ENCODE results near the gene ZNF860. TPM values are rescaled to one million over a fixed set of nuclear protein-coding genes. Genes with fewer than 3 reads are reported as not detected.
"Not testable (repeated sequence)": the region's sequence is repeated elsewhere in the genome, so short reads cannot be mapped to it uniquely, and the experiment has no call there.

Gene ZNF860
- polyA plus RNA-seq, 3 donors: not detected

GRCh38 chr3:31993843-31994242, 12.3 kb downstream of the ZNF860 start:
- no peaks in the 10 kb centered on the region for H4K20me1 ChIP-seq (ENCODE audit: insufficient read depth, low read length)
- H3K79me2 ChIP-seq (ENCODE audit: insufficient read depth, low read length): no peaks in the 10 kb centered on the region
- intact Hi-C loops (cut with micrococcal nuclease): no loop called here
- no peak for DNase-seq
- H3K4me3 ChIP-seq (replicated peaks in 1 of 3; ENCODE audit: low read depth in 2 of 3, low read length in 3 of 3): no peak overlapping the region
- H3K9me3 ChIP-seq (replicated peaks in 1 of 2; ENCODE audit: control insufficient read depth in 1 of 2, insufficient read depth in 1 of 2, low read length in 2 of 2): peaks cover 18% of the 10 kb centered on the region in 2 donors
- no CpG with 5 or more reads among the region's 1 CpG for WGBS (ENCODE audit: insufficient coverage)
- H3K36me3 ChIP-seq (replicated peaks in 1 of 2; ENCODE audit: control insufficient read depth in 1 of 2, insufficient read depth in 2 of 2, low read length in 2 of 2): no peaks in the 10 kb centered on the region
- no peak overlapping the region for H2AFZ ChIP-seq (ENCODE audit: insufficient read depth, low read depth, low read length, poor library complexity, severe bottlenecking)
- TF ChIP-seq, protein P1, sequence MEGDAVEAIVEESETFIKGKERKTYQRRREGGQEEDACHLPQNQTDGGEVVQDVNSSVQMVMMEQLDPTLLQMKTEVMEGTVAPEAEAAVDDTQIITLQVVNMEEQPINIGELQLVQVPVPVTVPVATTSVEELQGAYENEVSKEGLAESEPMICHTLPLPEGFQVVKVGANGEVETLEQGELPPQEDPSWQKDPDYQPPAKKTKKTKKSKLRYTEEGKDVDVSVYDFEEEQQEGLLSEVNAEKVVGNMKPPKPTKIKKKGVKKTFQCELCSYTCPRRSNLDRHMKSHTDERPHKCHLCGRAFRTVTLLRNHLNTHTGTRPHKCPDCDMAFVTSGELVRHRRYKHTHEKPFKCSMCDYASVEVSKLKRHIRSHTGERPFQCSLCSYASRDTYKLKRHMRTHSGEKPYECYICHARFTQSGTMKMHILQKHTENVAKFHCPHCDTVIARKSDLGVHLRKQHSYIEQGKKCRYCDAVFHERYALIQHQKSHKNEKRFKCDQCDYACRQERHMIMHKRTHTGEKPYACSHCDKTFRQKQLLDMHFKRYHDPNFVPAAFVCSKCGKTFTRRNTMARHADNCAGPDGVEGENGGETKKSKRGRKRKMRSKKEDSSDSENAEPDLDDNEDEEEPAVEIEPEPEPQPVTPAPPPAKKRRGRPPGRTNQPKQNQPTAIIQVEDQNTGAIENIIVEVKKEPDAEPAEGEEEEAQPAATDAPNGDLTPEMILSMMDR (IDR thresholded peaks at IDR 0.05): no peak
- no peaks in the 10 kb centered on the region for H3K4me1 Mint-ChIP-seq
- H3K27ac ChIP-seq (ENCODE audit: low read depth in 1 of 2, low read length in 2 of 2): no peak overlapping the region
- no peaks in the 10 kb centered on the region for H3K27me3 ChIP-seq (ENCODE audit: control insufficient read depth in 2 of 2, insufficient read depth in 2 of 2, low read length in 2 of 2)
- no peak overlapping the region for H3K4me3 Mint-ChIP-seq
- no peaks in the 10 kb centered on the region for H3K4me1 ChIP-seq (ENCODE audit: control insufficient read depth in 1 of 2, insufficient read depth in 2 of 2, low read length in 2 of 2)
- H3K9me3 Mint-ChIP-seq: peaks cover 8 to 32% (median 21%) of the 10 kb centered on the region in 7 donors
- peaks cover 0 to 5% (median 4%) of the 10 kb centered on the region in 3 donors for H3K27me3 Mint-ChIP-seq (ENCODE audit: low read depth in 3 of 3)
- H3K4me2 ChIP-seq (replicated peaks; ENCODE audit: extremely low read depth, low read length, poor library complexity, severe bottlenecking): no peak overlapping the region
- no peak overlapping the region for H3K9ac ChIP-seq (ENCODE audit: insufficient read depth, low read length, poor library complexity, severe bottlenecking)
- H3K36me3 Mint-ChIP-seq: no peaks in the 10 kb centered on the region
- no peak overlapping the region for H3K27ac Mint-ChIP-seq

DNA sequence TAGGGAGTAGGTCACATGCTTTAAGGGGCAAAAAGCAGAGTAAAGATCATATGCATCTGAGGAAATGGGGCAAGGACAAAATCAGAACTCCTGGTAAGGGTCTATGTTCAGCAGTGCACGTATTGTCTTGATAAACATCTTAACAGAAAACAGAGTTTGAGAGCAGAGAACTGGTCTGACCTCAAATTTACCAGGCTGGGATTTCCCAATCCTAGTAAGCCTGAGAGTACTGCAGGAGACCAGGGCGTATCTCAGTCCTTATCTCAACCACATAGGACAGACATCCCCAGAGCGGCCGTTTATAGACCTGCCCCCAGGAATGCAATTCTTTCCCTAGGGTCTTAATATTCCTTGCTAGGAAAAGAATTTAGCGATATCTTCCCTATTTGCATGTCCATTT, 13.5 kb downstream of the ZNF860 start:
- H3K27me3 ChIP-seq (ENCODE audit: control insufficient read depth in 2 of 2, insufficient read depth in 2 of 2, low read length in 2 of 2); H3K27ac ChIP-seq (ENCODE audit: low read depth in 1 of 2, low read length in 2 of 2); H4K20me1 ChIP-seq (ENCODE audit: insufficient read depth, low read length); H3K27me3 Mint-ChIP-seq (ENCODE audit: low read depth in 3 of 3); DNase-seq; H3K4me1 Mint-ChIP-seq; H3K9ac ChIP-seq (ENCODE audit: insufficient read depth, low read length, poor library complexity, severe bottlenecking); H3K4me1 ChIP-seq (ENCODE audit: control insufficient read depth in 1 of 2, insufficient read depth in 2 of 2, low read length in 2 of 2); H3K4me3 Mint-ChIP-seq; H3K79me2 ChIP-seq (ENCODE audit: insufficient read depth, low read length); H3K36me3 Mint-ChIP-seq; intact Hi-C loops (cut with micrococcal nuclease); H2AFZ ChIP-seq (ENCODE audit: insufficient read depth, low read depth, low read length, poor library complexity, severe bottlenecking); H3K4me3 ChIP-seq (replicated peaks in 1 of 3; ENCODE audit: low read depth in 2 of 3, low read length in 3 of 3); H3K27ac Mint-ChIP-seq; H3K36me3 ChIP-seq (replicated peaks in 1 of 2; ENCODE audit: control insufficient read depth in 1 of 2, insufficient read depth in 2 of 2, low read length in 2 of 2); H3K4me2 ChIP-seq (replicated peaks; ENCODE audit: extremely low read depth, low read length, poor library complexity, severe bottlenecking): not testable (repeated sequence)
- peaks cover 8 to 32% (median 21%) of the 10 kb centered on the region in 7 donors for H3K9me3 Mint-ChIP-seq
- WGBS (ENCODE audit: insufficient coverage): 67% methylated on average over 1 of the region's 5 CpGs
- H3K9me3 ChIP-seq (replicated peaks in 1 of 2; ENCODE audit: control insufficient read depth in 1 of 2, insufficient read depth in 1 of 2, low read length in 2 of 2): peaks cover 8 to 18% of the 10 kb centered on the region in 2 donors

Measured in CD14-positive monocyte (primary cell).